ENCODE results near the gene MBL2. TPM values are rescaled to one million over a fixed set of nuclear protein-coding genes. Genes with fewer than 3 reads are reported as not detected.

The MBL2 gene
- total RNA-seq, 2 donors from 2014 or later, result not detected

GRCh38 chr10:52746169-52746568 is 26.4 kb downstream of the MBL2 start:
- ATAC-seq (no peak), DNase-seq (no peak)
- Histone ChIP-seq H3K4me3 (no peak overlapping the region), H3K27ac (no peak overlapping the region), H3K4me1 (no peaks in the 10 kb centered on the region), H3K36me3 (replicated peaks in 1 of 2; ENCODE audit: insufficient read depth in 1 of 2, low read depth in 2 of 2) (no peaks in the 10 kb centered on the region), H3K9me3 (no peaks in the 10 kb centered on the region), H3K27me3 (no peaks in the 10 kb centered on the region)
- intact Hi-C loops (cut with DNase I), result no loop called here
- TF ChIP-seq CTCF (IDR thresholded peaks at IDR 0.05) (no peak), POLR2A (IDR thresholded peaks at IDR 0.05) (no peak)
- 56 to 78% methylated on average over 5 of the region's 5 CpGs for WGBS, 2 donors

- H3K27me3 ChIP-seq, result no peaks in the 10 kb centered on the region
- ATAC-seq, result no peak
- H3K4me3 ChIP-seq, result no peak overlapping the region
- TF ChIP-seq CTCF (IDR thresholded peaks at IDR 0.05) (no peak), POLR2A (IDR thresholded peaks at IDR 0.05) (no peak)
- H3K9me3 ChIP-seq, result no peaks in the 10 kb centered on the region
- intact Hi-C loops (cut with DNase I), result no loop called here
- no peak overlapping the region for H3K27ac ChIP-seq
- no peaks in the 10 kb centered on the region for H3K4me1 ChIP-seq
- DNase-seq, result no peak
- H3K36me3 ChIP-seq (replicated peaks in 1 of 2; ENCODE audit: insufficient read depth in 1 of 2, low read depth in 2 of 2), result no peaks in the 10 kb centered on the region
- 50 to 69% methylated on average over 8 of the region's 8 CpGs for WGBS, 2 donors
Measured at GRCh38 chr10:52744057-52744805, 28.4 kb downstream of the MBL2 start.

- H3K27ac ChIP-seq, result no peak overlapping the region
- no peak for TF ChIP-seq CTCF (IDR thresholded peaks at IDR 0.05)
- TF ChIP-seq POLR2A (IDR thresholded peaks at IDR 0.05), result no peak
- intact Hi-C loops (cut with DNase I), result no loop called here
Measured at GRCh38 chr10:52742731-52743130, 29.9 kb downstream of the MBL2 start.

GRCh38 chr10:52741851-52742250 is 30.7 kb downstream of the MBL2 start:
- WGBS, 2 donors, result 48 to 78% methylated on average over 2 of the region's 2 CpGs
- DNase-seq (no peak), ATAC-seq (no peak)
- TF ChIP-seq CTCF (IDR thresholded peaks at IDR 0.05), result no peak
- TF ChIP-seq POLR2A (IDR thresholded peaks at IDR 0.05), result no peak
- no peaks in the 10 kb centered on the region for H3K36me3 ChIP-seq (replicated peaks in 1 of 2; ENCODE audit: insufficient read depth in 1 of 2, low read depth in 2 of 2)
- no peak overlapping the region for H3K27ac ChIP-seq
- no peaks in the 10 kb centered on the region for H3K27me3 ChIP-seq
- H3K4me3 ChIP-seq, result no peak overlapping the region
- intact Hi-C loops (cut with DNase I), result no loop called here
- H3K4me1 ChIP-seq, result no peaks in the 10 kb centered on the region
- no peaks in the 10 kb centered on the region for H3K9me3 ChIP-seq

More at GRCh38 chr10:52742731-52743130, 29.9 kb downstream of the MBL2 start:
- Histone ChIP-seq H3K36me3 (replicated peaks in 1 of 2; ENCODE audit: insufficient read depth in 1 of 2, low read depth in 2 of 2) (no peaks in the 10 kb centered on the region), H3K4me1 (no peaks in the 10 kb centered on the region), H3K27me3 (no peaks in the 10 kb centered on the region), H3K9me3 (no peaks in the 10 kb centered on the region), H3K4me3 (no peak overlapping the region)
- DNase-seq (no peak), ATAC-seq (no peak)
- 41 to 55% methylated on average over 3 of the region's 3 CpGs for WGBS, 2 donors
